ENCODE measurements around the gene RCAN1.

RCAN1 gene

GRCh38 chr21:34513129-34513675, 101.7 kb downstream of the RCAN1 start:
- TF ChIP-seq CTCF (IDR thresholded peaks at IDR 0.05; ENCODE audit: control extremely low read depth, extremely low read depth, low read depth, missing control alignments) = no peak
- DNase-seq (ENCODE audit: extremely low spot score) = no peak
- ChIA-PET CTCF (no interaction called here), POLR2A (no interaction called here)

- no peak for DNase-seq (ENCODE audit: extremely low spot score)
- POLR2A ChIA-PET = no interaction called here
- CTCF ChIA-PET = interaction anchor here (1.2 to 7.6 kb wide), 14 partner anchors 10 to 176 kb away, joined by 3 to 237 read pairs (median 10); partner anchors contain the start of gene RCAN1
- TF ChIP-seq CTCF (IDR thresholded peaks at IDR 0.05; ENCODE audit: control extremely low read depth, extremely low read depth, low read depth, missing control alignments) = no peak
Observed at GRCh38 chr21:34511787-34512455, 103.0 kb downstream of the RCAN1 start, which contains the start of gene KCNE1. KCNE1 (minus strand) TSS chr21:34512210; CDS start chr21:34449634, 62,576 bp downstream.

- ChIA-PET CTCF (interaction anchor here (0.6 to 7.6 kb wide), 35 partner anchors 8 to 177 kb away, joined by 3 to 237 read pairs (median 5); partner anchors contain the start of gene RCAN1), POLR2A (interaction anchor here (0.6 kb wide), 1 partner anchor 11 kb away, joined by 3 read pairs; no protein-coding TSS in a partner anchor)
- no peak for DNase-seq (ENCODE audit: extremely low spot score)
- TF ChIP-seq CTCF (IDR thresholded peaks at IDR 0.05; ENCODE audit: control extremely low read depth, extremely low read depth, low read depth, missing control alignments) = no peak
Observed at GRCh38 chr21:34511181-34511580, 103.7 kb downstream of the RCAN1 start.

GRCh38 chr21:34510148-34511142, 104.5 kb downstream of the RCAN1 start:
- TF ChIP-seq CTCF (IDR thresholded peaks at IDR 0.05; ENCODE audit: control extremely low read depth, extremely low read depth, low read depth, missing control alignments) = peak; percentile 89
- DNase-seq (ENCODE audit: extremely low spot score) = peak; percentile 83
- POLR2A ChIA-PET = interaction anchor here (0.6 kb wide), 1 partner anchor 12 kb away, joined by 3 read pairs; no protein-coding TSS in a partner anchor
- CTCF ChIA-PET = interaction anchor here (0.6 to 7.6 kb wide), 38 partner anchors 8 to 178 kb away, joined by 3 to 237 read pairs (median 5); partner anchors contain the start of gene RCAN1

- ChIA-PET POLR2A (no interaction called here), CTCF (interaction anchor here (0.9 to 7.6 kb wide), 9 partner anchors 9 to 122 kb away, joined by 3 to 237 read pairs (median 4); no protein-coding TSS in a partner anchor)
- peak; percentile 58 for TF ChIP-seq CTCF (IDR thresholded peaks at IDR 0.05; ENCODE audit: control extremely low read depth, extremely low read depth, low read depth, missing control alignments)
- peak; percentile 43 for DNase-seq (ENCODE audit: extremely low spot score)
Observed at GRCh38 chr21:34509151-34509550, 105.8 kb downstream of the RCAN1 start.

- no peak for TF ChIP-seq CTCF (IDR thresholded peaks at IDR 0.05; ENCODE audit: control extremely low read depth, extremely low read depth, low read depth, missing control alignments)
- no peak for DNase-seq (ENCODE audit: extremely low spot score)
- ChIA-PET CTCF (no interaction called here), POLR2A (no interaction called here)
Observed at GRCh38 chr21:34504595-34504994, 110.3 kb downstream of the RCAN1 start.

Data from GM10248 (cell line).